ENCODE results near the gene BRIP1.
"Not testable (repeated sequence)": the region's sequence is repeated elsewhere in the genome, so short reads cannot be mapped to it uniquely, and the experiment has no call there.

Gene BRIP1

GRCh38 chr17:61863801-61864126 is 436 bp upstream of the BRIP1 start:
- no peak for DNase-seq (ENCODE audit: low spot score)

GRCh38 chr17:61862105-61862574 is 1.2 kb downstream of the BRIP1 start:
- DNase-seq (ENCODE audit: low spot score) = peak; percentile 3

GRCh38 chr17:61860397-61860796 is 2.9 kb downstream of the BRIP1 start:
- not testable (repeated sequence) for DNase-seq (ENCODE audit: low spot score)

- DNase-seq (ENCODE audit: low spot score) = no peak
Observed at GRCh38 chr17:61856035-61856434, 7.3 kb downstream of the BRIP1 start.

GRCh38 chr17:61852857-61853256 is 10.5 kb downstream of the BRIP1 start:
- DNase-seq (ENCODE audit: low spot score) = no peak

GRCh38 chr17:61849674-61850073 is 13.7 kb downstream of the BRIP1 start:
- no peak for DNase-seq (ENCODE audit: low spot score)

GRCh38 chr17:61848896-61849295 is 14.4 kb downstream of the BRIP1 start:
- no peak for DNase-seq (ENCODE audit: low spot score)

- DNase-seq (ENCODE audit: low spot score) = no peak
Observed at GRCh38 chr17:61848247-61848646, 15.1 kb downstream of the BRIP1 start.

GRCh38 chr17:61847659-61848058 is 15.7 kb downstream of the BRIP1 start:
- DNase-seq (ENCODE audit: low spot score) = no peak

- no peak for DNase-seq (ENCODE audit: low spot score)
Observed at GRCh38 chr17:61846761-61847375, 16.5 kb downstream of the BRIP1 start.

GRCh38 chr17:61846088-61846487 is 17.2 kb downstream of the BRIP1 start:
- no peak for DNase-seq (ENCODE audit: low spot score)

GRCh38 chr17:61843435-61843834 is 19.9 kb downstream of the BRIP1 start:
- DNase-seq (ENCODE audit: low spot score) = no peak

GRCh38 chr17:61842899-61843298 is 20.4 kb downstream of the BRIP1 start:
- DNase-seq (ENCODE audit: low spot score) = no peak

- no peak for DNase-seq (ENCODE audit: low spot score)
Observed at GRCh38 chr17:61839300-61839786, 24.0 kb downstream of the BRIP1 start.

GRCh38 chr17:61837175-61838051 is 25.9 kb downstream of the BRIP1 start:
- peak; percentile 34 for DNase-seq (ENCODE audit: low spot score)

- DNase-seq (ENCODE audit: low spot score) = no peak
Observed at GRCh38 chr17:61836266-61837174, 26.8 kb downstream of the BRIP1 start.

GRCh38 chr17:61835606-61836005 is 27.7 kb downstream of the BRIP1 start:
- no peak for DNase-seq (ENCODE audit: low spot score)

GRCh38 chr17:61834610-61835009 is 28.7 kb downstream of the BRIP1 start:
- no peak for DNase-seq (ENCODE audit: low spot score)

- peak; percentile 14 for DNase-seq (ENCODE audit: low spot score)
Observed at GRCh38 chr17:61833536-61834193, 29.7 kb downstream of the BRIP1 start.

GRCh38 chr17:61832463-61832862 is 30.9 kb downstream of the BRIP1 start:
- no peak for DNase-seq (ENCODE audit: low spot score)

- DNase-seq (ENCODE audit: low spot score) = no peak
Observed at GRCh38 chr17:61831099-61831498, 32.2 kb downstream of the BRIP1 start.

GRCh38 chr17:61828694-61829093 is 34.6 kb downstream of the BRIP1 start:
- DNase-seq (ENCODE audit: low spot score) = no peak

All from AG08396 (cell line).